HG02798 (cell line): Measurements from ENCODE around the gene TRAPPC3.

Source experiments
- ATAC-seq: cut with Tn5 transposase; IDR thresholded peaks from one replicate; pipeline ENCODE4 v1.9.1; 2021; ENCODE audit warnings: mild to moderate bottlenecking; ENCODE audit not compliant: unreplicated experiment, poor library complexity

The TRAPPC3 gene

DNA sequence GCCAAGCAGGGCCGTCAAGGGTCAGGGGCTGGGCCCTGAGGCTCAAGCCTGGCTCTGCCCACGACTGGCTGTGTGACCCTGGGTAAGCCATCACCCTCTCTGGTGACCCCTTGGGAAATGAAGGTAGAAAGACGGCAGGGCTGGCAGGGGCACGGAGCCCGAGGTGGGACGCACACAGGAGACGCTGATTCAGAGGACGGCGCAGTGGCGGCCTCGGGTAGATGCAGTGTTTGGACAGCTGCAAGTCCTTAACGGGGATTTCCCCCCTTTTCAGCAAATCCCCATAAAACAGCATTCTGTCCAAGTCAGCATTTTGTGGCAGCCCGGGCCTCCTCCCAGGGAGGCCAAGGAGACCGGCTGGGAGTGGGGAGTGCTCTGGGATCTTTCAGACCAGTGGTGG, 41.0 kb downstream of the TRAPPC3 start:
- ATAC-seq: no peak

GRCh38 chr1:36107394-36107793, 41.9 kb downstream of the TRAPPC3 start:
- ATAC-seq: no peak

GRCh38 chr1:36106269-36106668, 43.0 kb downstream of the TRAPPC3 start:
- no peak for ATAC-seq

DNA sequence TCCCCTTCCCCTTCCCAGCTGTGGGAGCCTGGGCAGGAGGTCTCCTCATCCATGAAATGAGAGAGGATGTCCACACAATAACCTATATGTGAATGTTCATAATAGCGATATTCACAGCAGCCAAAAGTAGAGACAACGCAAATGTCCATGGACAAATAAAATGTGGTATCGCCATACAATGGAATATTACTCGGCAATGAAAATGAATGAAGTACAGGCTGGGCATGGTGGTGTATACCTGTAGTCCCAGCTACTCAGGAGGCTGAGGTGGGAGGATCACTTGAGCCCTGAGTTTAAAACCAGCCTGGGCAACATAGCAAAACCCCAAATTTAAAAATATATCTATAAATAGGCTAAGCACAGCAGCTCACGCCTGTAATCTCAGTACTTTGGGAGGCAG, 47.7 kb downstream of the TRAPPC3 start:
- no peak for ATAC-seq

DNA sequence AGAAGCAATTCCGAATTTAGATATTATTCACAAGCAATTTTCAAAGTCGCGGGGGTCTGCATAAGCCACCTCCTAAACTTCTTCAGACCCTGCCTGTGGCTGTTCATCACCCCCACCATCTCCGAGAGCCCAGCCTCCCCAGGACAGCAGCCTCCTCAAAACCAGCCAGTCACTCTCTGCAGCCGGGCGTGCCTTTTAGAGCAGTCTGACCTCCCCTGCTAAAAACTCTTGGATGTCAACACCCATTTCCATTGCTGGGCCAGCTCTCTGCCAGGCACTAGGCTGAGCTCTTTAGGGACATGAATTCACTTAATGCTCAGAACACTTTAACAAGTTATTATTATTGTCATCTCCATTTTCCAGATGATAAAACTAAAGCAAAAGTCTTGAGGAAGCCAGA, 48.9 kb downstream of the TRAPPC3 start:
- ATAC-seq: no peak

GRCh38 chr1:36099681-36100341, 49.5 kb downstream of the TRAPPC3 start:
- ATAC-seq: no peak

GRCh38 chr1:36098650-36099365, 50.5 kb downstream of the TRAPPC3 start:
- ATAC-seq: no peak

DNA sequence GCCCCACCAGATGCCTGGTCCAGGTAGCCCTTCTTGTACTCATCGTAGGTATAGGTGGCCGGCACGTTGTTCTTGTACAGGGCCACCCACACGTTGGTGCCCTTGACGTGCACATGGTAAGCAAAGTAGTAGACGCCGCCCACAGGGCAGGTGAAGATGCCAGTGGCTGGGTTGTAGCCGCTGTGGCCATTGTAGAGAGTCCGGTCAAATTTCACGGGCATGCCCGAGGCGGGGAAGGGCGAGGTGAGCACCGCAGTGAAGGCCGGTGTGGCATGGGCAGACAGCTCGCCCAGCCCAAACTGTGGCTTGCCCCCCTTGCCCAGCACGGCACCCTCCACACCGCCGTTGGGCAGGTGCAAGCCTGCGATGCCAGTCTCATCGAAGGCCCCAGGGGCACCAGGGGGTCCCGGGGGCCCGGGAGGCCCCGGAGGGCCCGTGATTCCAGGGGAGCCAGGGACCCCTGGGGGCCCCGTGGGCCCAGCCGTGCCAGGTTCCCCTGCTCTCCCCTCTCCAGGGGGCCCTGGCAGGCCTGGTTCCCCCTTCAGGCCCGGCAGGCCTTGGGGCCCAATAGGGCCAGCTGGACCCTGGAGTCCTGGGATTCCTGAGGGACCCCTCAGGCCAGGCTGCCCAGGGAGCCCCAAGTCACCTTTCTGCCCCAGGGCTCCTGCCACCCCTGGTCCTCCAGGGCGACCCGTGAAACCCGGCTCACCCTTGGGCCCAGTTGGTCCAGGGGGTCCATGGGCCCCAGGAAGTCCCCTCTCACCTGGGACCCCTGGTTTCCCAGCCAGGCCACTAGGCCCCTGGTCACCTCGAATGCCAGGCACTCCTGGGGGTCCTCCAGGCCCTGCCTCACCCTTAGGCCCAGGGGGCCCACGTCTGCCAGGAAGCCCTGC, 51.3 kb downstream of the TRAPPC3 start:
- no peak for ATAC-seq

DNA sequence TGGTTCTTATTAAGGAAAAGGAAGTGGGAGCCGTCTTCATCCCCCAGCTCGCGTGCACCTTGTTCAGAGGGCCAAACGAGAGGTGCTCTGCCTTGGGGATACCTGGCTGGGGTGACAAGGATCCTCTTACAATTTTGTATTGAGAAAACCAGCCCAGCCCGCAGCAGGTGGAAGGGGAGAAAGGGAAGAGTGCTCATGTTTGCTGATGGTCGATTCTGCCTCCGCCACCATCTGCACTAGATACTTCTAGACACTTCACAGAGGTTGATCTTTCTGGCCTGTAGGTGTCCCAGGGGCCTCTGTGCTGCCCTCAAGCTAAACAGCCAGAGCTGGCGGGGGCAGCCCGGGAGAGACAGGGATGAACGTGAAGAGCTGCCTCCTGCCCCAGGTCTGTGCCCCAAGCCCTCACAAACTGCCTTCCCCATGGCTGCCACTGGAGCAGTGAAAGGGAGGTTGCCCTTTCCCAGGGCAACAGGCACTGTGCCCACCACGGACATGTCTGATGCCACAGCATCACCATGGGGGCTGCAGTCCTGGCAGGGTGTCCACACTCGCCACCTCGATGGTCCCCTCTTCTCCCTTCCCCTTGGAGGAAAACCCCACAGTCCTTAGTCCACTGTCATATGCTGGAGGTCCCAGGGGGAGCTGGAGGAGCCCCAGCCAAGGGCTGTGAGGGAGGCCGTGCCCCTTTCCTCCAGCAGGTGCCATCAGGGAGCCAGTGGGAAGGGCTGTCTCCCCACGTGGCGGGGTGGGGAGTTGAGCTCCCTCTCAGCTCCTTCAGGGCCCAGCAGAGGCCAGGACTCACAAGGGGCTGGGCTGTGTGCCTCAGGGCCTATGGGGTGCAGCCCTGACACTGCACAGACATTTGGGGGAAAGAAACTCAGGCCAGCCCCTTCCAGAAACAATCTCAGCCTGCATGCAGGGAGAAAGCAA, 52.5 kb downstream of the TRAPPC3 start:
- ATAC-seq: no peak

DNA sequence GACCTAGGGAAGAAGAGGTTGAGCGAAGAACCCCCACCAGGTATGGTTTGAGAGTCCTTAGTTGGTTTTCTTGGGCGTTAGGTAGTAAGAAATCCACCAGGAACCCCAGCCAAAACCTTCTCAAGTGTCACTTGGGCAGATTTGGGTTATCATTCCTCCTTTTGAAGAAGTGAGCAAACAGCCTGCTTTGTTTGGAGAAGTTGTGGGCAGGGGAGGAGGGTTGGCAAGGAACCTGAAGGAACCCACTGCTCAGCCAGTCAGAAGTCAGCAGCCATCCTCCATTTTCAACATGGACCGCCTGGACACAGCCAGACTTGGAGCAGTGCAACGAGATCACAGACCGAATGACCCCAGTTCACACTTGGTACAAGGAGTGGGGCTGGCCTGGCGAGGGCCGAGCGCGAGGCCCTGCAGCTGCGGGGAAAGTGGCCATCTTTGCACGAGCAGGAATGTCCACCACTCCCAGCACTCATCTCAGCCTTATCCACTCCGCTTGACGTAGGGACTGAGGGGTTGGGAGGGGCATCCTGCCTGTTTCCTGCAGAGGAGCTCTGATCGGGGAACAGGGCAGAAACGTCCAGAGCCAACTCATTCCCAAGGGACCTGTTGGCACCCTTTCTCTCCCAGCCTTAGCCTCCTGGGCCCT, 53.4 kb downstream of the TRAPPC3 start:
- no peak for ATAC-seq

GRCh38 chr1:36094621-36095061, 54.6 kb downstream of the TRAPPC3 start:
- ATAC-seq: no peak

DNA sequence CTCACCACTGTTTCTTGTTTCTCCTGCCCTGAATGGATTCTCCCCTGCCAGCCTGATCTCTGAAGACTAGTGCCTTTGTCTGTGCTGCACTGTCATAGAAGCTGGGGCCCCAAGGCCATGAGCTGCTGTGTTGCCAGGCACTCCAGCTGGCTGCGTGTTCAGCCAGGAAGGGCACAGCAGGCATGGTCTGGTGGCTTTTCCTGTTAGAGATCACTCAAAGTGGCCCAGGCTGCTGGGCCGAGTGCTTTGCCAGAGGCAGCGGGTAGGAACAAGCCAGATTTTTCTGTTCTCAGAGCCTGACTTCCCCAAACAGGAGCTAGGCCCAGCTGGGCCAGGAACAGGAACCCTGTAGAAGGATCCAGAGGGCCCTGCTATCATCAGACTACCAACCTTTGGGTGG, 55.4 kb downstream of the TRAPPC3 start:
- no peak for ATAC-seq

- no peak for ATAC-seq
Observed at GRCh38 chr1:36093226-36093625, 56.1 kb downstream of the TRAPPC3 start.

- ATAC-seq: no peak
Observed at GRCh38 chr1:36092798-36093185, 56.5 kb downstream of the TRAPPC3 start.

GRCh38 chr1:36092166-36092797, 57.0 kb downstream of the TRAPPC3 start:
- ATAC-seq: no peak

- no peak for ATAC-seq
Observed at GRCh38 chr1:36091698-36092097, 57.6 kb downstream of the TRAPPC3 start.

- ATAC-seq: no peak
Observed at GRCh38 chr1:36091141-36091540, 58.1 kb downstream of the TRAPPC3 start.

DNA sequence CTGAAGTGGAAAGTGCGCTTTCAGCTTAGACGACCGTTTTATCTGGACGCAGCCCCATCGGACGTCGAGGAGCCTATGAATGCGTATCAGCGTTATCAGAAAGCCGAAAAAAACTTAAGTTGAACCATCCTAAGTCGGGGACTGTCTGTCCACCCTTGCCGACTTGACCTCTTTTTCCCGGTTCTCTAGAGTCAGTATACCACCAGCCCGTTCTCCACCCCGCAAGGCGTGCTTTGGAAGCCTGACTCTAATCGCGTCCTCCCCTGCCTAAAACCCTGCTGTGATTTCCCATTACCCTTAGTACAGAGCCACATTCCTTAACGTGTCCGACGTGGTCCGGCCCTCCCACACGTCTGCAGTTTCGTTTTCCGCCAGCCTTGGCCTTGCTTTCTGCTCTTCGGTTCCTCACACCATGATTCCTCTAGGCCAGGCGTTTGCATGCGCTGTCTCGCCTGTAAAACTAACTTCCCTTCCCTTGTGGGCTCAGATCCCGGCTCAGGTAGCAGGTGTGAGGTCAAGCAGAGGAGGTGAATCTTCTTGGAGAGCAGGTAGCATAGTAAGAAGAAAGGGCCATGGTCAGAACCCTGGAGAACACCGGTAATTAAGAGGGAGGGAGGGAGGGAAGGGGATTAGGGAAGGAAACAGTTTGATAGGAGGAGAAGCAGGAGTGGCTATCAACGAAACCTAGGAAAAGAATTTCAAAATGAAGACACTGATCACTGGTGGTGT, 59.7 kb downstream of the TRAPPC3 start:
- no peak for ATAC-seq
